CD4-positive, alpha-beta T cell treated with Interferon alpha-2 for 1 hour (primary cell): Measurements from ENCODE around the gene NDUFS4.
"Not testable (repeated sequence)": the region's sequence is repeated elsewhere in the genome, so short reads cannot be mapped to it uniquely, and the experiment has no call there.

Source experiments
- DNase-seq, 2 donors: peaks; one replicate each; pipeline ENCODE4 v3.0.0-alpha.2; 2020 to 2022

NDUFS4 gene

DNA sequence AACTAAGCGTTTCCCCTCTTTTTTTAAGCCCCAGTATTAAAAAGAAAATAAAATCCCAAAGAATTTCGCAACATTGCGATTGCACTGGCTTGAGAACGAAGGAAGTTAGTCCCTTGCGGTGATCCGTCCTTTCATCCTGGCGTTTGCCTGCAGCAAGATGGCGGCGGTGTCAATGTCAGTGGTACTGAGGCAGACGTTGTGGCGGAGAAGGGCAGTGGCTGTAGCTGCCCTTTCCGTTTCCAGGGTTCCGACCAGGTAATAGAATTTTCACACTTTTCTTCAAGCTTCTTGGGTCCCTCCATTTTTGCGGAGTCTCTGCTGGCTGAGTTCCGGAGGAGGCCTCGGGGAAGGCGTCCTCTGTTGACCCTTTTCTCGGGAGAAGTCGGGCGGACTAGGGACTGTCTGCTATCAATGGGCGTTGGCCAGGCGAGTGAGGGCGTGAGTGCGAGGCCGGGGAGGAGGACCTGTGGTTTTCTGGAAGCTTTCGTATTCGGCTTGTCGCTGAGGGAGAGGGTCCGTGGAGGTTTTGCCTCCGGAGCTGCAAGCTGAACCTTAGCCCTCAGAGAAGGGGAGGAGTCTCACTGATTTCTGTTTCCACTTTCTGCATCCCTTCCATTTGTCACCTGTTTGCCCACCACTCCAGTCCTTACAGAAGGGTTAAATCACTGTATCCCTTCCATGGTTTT, at the start of gene NDUFS4:
NDUFS4 (plus strand) TSS at position 134 of the 686 bp plus-strand sequence; CDS start at position 158, 24 bp downstream.
- DNase-seq: peak; percentile 77 to 86

DNA sequence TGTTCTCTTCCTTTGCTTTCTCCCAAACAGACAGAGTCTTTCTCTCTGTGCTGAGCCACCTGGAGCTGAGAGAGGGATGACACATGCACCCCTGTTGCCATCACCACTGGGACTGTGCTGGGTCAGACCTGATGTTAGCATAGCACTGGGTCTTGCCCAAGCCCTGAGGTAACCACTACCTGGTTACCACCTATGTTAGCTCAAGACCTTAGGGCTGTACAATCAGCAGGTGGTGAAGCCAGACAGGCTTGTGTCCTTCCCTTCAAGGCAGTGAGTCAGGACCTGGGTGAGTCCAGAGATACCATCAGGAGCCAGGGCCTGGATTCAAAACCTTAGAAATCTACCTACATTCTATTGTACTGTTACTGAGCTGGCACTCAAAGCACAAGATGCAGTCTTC, 47.9 kb upstream of the NDUFS4 start:
- no peak for DNase-seq

DNA sequence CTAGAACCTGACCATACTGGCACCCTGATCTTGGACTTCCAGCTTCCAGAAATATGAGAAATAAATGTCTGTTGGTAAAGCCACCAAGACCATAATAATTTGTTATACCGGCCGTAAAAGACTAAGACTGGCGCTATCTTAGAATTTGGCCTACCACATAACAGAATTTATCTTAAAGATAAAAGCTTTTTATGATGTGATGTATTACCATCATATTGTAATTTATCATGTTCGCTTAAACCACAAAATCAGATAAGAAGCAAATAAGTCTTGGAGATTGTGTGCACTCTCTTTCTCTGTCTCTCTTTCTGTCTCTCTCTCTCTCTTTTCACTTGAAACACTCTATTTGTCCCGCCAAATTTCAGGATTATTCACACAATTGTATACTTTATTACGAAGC, 44.5 kb upstream of the NDUFS4 start:
- no peak for DNase-seq

- DNase-seq: no peak
These were observed 39.6 kb upstream of the NDUFS4 start for GRCh38 chr5:53520813-53521212.

DNA sequence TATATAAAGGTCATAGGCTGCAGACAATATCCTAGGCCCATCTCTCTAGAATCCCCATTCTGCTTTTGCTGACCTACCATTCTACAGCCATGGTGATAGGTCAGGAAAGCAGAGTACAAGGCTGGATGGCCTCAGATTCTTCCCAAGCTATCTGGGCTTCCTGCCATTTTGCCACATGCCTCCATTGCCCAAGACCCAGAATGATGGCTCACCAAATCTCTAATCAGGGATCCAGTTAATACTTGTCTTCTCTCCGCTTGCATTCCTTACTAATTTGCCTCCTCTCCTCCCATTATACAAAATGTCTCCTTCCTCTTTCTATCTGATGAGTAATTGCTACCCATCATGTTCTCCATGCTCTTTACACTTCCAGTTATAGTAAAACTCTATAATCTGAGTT, 22.7 kb upstream of the NDUFS4 start:
- no peak for DNase-seq

DNA sequence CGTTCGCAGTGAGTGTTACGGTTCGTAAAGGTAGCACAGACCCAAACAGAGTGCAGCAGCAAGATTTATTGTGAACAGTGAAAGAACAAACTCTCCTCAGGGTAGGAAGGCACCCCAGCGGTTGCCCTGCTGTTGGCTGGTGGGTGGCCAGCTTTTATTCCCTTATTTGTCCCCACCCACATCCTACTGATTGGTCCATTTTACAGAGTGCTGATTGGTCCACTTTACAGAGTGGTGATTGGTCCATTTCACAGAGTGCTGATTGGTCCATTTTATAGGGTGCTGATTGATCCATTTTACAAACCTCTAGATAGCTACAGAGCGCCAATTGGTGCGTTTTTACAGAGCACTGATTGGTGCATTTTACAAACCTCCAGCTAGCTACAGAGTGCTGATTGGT, 19.7 kb upstream of the NDUFS4 start:
- not testable (repeated sequence) for DNase-seq

- no peak for DNase-seq
These were observed 18.6 kb upstream of the NDUFS4 start for GRCh38 chr5:53541859-53542258.

- no peak for DNase-seq
These were observed 17.5 kb upstream of the NDUFS4 start for GRCh38 chr5:53542926-53543325.

DNA sequence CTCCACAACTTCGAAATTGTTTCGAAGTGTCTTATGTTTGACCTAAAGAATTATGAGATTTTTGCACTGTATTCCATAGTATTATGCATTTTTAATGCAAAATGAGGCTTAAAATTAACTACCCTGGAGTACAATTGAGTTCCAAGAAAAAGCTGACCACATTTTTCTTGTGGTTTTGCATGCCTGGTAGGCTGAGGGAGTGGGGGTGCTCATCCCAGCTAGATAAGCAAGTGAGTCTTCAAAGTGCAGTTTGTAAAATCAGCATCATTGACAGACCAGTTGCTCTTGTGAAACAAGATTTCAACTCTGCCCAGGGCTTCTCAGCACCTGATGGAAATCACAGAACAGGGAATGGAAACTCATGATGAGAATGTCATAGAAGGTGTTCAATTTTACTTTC, 17.0 kb upstream of the NDUFS4 start:
- DNase-seq: no peak

DNA sequence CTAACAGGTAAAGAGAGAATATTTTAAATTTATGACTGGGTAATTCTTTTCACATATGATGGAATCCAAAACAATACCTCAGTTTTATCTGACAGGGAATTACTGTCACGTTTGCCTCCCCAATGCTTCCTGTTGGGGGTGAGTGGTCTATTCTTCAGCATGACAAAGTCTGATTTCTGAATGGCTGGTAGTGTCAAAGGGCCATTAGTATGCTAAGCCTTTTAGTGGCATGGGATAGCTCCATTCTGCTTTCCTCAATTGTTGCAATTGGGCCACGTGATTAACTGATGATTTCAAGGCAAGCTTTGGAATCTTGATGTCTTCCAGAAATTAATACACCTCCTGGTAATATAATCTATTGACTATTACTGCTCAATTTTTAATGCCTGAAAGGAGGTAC, 14.7 kb upstream of the NDUFS4 start:
- no peak for DNase-seq

- no peak for DNase-seq
These were observed 13.2 kb upstream of the NDUFS4 start for GRCh38 chr5:53547226-53547625.

- not testable (repeated sequence) for DNase-seq
These were observed 11.9 kb upstream of the NDUFS4 start for GRCh38 chr5:53548501-53548900.

GRCh38 chr5:53549792-53550191, 10.6 kb upstream of the NDUFS4 start:
- no peak for DNase-seq

GRCh38 chr5:53552561-53552960, 7.9 kb upstream of the NDUFS4 start:
- DNase-seq: no peak

DNA sequence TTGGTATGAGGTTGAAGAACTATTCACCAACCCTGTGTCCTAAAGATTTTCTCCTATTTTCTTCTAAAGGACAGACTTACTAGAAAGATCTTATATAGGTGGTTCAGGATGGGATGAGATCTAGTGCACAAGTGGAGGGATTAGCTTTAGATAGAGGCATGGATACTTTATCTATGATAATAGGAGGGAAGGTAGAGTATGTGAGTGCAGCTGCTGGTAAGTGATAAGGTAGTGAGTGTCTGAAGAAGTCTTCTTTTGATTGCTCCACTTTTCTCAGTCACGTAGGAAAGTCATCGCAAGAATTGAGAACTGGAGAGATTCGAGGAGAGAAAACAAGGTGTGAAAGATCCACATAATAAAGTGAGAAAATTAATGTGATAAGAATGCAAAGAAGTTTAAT, 6.0 kb upstream of the NDUFS4 start:
- DNase-seq: no peak

DNA sequence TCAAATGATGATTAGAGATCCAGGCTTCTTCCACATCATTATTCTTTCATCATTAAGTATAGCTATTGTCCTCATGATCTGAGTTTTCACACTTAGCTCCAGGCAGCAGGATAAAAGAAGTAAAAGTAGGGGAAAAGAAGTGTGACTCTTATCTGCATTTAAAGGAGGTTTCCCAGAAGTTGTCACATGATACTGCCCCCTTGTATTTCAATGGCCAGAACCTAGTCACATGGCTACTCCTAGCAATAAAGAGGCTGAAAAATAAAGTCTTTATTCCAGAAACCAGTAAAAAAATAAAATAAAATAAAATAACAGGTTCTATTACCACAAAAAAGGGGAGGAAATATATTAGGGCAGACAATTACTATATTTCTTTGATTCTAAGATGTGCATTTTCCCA, 5.3 kb upstream of the NDUFS4 start:
- no peak for DNase-seq

DNA sequence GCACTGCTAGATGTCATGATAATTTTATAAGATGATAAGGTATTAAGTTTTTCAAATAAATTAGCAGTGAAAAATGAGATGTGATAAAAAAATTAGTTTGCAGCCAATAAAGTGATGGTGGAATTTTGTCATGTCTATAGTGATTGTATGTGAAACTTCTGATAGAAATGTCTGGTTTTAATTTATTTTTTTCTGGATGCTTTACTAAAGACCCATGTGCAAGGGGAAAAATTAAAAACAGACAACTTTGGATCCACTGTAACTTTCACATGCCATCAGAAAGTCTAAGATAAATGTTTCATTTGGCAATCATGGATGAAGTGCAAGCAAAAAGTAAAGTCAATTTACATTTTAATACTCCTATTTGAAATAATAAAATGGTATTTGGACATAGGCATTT, 4.4 kb upstream of the NDUFS4 start:
- no peak for DNase-seq

DNA sequence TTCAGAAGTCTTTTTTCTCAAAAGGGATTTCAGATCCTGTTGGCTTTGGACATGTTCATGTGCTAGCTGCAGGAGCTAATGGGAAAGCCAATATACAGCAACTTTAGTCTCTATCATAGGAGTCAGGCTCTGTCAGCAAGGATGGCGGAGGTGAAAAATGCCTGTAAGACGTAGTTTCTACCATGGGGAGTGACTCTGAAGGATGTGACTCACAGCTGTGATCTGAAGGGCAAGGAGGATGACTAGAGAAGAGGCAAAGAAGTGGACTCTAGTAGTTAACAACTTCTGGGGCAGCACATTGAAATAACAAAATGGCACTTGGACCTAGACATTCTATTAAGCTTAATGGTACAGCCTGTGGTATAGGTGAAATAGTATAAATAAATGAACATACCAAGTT, 3.1 kb upstream of the NDUFS4 start:
- DNase-seq: no peak

DNA sequence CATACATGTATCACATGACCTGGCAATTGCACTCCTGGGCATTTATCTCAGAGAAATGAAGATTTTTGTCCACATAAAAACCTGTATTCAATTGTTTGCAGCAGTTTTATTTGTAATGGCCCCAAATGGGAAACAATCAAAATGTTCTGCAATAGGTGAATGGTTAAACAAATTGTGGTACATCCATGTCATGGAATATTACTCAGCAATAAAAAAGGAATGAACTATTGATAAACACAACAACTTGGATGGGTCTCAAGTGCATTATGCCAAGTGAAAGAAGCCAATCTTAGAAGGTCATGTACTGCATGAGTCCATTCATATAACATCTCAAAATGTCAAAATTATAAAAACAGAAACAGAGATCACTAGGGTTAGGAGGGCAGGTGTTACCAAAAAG, 1.5 kb upstream of the NDUFS4 start:
- no peak for DNase-seq

DNA sequence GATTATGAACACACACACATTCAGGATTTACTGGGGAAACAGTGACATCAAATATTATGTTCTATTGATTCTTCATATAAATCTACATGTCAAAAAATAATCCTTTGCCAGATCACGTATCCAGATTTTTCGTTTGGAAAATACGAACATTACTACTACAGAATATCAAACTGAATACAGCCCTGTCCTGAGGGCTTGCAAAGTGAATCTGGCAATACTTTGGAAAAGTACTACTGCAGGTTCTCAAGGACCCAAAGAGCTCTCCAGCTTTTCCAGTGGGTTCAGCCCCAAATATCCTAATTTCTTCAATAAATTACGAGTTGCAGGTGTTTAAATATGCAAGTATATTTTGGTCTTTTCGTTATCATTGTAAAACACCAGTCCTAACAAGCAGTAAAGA, 411 bp upstream of the NDUFS4 start:
- no peak for DNase-seq

DNA sequence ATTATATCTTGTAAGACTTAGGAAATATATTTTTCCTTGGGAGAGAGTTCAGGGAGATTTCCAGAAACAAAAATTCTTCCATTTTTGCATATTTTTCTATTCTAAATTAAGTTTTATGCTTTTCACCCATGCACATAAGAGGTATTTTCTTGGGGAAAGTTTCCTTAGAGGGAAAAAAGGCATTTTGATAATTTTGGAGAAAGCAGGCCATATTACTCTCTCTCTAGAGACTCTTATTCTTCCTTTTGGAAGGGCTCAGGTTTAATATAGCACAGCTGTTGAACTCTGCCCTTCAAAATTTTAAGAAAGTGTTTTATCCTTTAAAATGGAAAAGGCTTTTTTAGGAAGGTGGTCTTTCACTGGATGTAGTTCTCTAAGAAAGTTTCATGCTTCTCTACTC, 8.0 kb downstream of the NDUFS4 start:
- no peak for DNase-seq

- DNase-seq: no peak
These were observed 8.4 kb downstream of the NDUFS4 start for GRCh38 chr5:53568871-53569270.

DNA sequence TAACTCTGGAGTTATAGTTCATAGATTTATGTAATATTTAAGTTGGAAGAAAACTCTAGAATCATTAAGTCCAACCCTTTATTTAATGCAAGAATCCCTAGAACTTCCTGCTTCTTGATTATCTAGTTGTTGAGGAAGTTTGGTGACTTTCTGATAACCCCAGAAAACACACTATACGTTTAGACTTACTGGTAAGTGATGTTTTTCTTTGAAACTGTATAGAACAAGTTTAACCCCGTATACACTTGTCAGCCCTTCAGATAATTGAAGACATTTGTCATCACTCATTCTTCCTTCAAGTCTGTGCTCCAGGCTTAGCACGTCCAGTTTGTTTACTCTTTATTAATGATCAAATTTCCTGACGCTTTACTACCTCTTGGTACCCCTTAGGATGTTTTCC, 9.0 kb downstream of the NDUFS4 start:
- DNase-seq: no peak

- no peak for DNase-seq
These were observed 11.0 kb downstream of the NDUFS4 start for GRCh38 chr5:53571403-53571802.

DNA sequence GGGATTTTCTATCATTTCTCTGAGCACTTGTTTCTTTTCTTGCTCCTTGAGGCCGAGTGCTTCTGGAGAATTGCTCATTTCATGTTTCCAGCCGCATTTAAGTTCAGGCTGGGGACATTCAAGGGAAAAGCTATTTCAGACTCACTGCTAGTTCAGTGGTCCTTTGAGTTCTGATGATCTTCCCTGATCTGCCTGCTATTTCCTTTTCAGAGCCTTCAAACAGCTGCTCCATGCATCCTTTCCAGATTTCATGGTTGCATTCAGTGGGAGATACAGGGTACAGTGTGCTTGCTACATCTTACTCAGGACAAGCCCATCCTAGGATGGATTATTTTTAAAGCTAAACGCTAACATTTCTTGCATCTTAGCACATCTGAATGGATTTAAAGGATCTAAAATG, 14.7 kb downstream of the NDUFS4 start:
- DNase-seq: no peak

DNA sequence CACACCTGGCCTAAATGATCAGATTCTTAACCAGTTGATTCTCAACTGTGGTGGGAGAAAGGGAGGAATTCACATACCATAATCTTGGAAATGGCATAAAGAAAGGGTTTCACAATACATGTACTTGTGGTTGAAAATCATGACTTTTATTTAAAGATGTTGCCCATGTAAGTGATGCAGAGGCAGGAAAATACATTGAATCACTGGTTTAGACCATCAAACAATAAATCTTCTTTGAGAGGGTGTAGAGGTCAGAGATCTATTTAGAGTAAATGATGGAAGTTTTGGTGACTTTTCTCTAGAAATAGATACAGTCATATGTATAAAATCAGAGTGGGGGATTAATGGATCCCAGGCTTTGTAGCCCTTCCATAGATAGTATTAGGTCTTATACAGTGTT, 15.4 kb downstream of the NDUFS4 start:
- DNase-seq: no peak
